Erythroblast (primary cell): Measurements from ENCODE around the gene CD44.
"Not testable (repeated sequence)": the region's sequence is repeated elsewhere in the genome, so short reads cannot be mapped to it uniquely, and the experiment has no call there.

ENCODE experiments used
- DNase-seq, 2 experiments: peaks; one replicate each; lab custom pipeline; 2025; lab: John Stamatoyannopoulos, UW
- GATA1 ChIP-seq: IDR thresholded peaks from 2 replicates; pipeline ENCODE4 v1.6.1; 2011; ENCODE audit warnings: low read depth, mild to moderate bottlenecking, control low read depth, low read length, moderate library complexity
- POLR2A ChIP-seq: IDR thresholded peaks from 2 replicates; pipeline ENCODE4 v1.6.1; 2011; ENCODE audit warnings: mild to moderate bottlenecking, low read length

CD44 gene

GRCh38 chr11:35223991-35224390, 85.0 kb downstream of the CD44 start:
- no peak for DNase-seq
- TF ChIP-seq POLR2A (no peak), GATA1 (no peak)

DNA sequence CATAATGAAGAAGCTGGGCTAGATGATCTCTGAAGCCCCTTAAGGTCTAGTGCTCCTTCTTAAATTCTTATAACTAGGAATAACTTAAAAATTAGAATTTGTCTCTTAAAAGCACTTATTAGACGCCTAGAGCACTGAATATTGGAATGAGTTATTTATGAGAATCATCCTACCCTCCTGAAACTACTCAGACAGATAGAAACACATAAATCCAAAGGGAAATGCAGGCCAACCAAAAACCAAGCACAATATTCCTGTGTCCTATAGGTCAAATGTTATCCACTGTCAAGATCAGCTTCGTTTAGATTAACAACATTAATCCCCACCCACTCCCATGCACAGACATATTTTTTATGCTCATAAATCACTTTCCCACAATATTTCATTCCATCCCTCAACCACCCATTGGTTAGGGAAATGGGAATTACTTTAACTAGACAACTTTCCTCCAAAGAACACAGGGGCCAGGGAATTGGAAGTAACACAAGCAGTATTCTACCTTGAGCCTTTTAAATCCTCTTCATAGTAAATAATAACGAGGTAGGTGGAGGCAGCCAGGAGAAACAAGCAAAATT, 87.1 kb downstream of the CD44 start:
- DNase-seq: no peak
- TF ChIP-seq GATA1 (no peak), POLR2A (no peak)

DNA sequence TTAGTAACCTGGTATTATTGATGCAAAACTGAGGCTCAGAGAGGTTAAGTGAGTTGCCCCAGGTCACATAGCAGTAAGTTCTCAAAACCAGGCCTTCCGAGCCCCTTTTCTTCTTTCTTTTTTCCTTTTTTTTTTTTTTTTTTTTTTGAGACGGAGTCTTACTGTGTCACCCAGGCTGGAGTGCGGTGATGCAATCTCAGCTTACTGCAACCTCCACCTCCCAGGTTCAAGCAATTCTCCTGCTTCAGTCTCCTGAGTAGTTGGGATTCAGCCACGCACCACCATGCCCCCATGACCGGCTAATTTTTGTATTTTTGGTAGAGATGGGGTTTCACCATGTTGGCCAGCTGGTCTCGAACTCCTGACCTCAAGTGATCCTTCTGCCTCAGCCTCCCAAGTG, 87.8 kb downstream of the CD44 start:
- not testable (repeated sequence) for DNase-seq

- no peak for TF ChIP-seq GATA1
- TF ChIP-seq POLR2A: no peak
- peak in 1 of 2 experiments; percentile 5 for DNase-seq
Observed at GRCh38 chr11:35227576-35228327, 88.8 kb downstream of the CD44 start.

DNA sequence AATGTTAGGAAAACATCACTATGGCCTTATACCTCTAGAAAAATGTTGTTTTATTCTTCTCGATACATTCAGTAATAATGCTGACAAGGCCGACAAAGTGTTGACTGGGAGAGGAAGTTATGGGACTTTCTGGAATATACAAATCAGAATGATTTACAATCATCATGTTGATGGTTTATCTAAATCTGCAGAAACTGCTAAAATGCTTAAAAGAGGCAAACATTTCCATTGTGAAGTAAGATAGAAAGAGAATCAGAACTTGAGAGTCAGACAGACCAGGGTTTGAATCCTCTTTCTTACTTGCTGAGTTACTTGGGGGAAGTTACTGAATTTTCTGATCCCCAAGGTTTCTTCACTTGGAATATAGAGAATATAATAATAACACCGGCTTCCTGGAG, 89.4 kb downstream of the CD44 start:
- no peak for TF ChIP-seq POLR2A
- TF ChIP-seq GATA1: no peak
- DNase-seq: no peak

DNA sequence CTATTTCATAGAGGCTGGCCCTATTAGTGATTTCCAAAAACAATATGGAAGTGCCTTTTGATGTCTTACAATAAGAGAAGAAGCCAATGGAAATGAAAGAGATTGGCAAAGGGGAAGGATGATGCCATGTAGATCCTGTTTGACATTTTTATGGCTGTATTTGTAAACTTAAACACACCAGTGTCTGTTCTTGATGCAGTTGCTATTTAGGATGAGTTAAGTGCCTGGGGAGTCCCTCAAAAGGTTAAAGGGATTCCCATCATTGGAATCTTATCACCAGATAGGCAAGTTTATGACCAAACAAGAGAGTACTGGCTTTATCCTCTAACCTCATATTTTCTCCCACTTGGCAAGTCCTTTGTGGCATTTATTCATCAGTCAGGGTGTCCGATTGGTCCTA, 91.4 kb downstream of the CD44 start:
- TF ChIP-seq POLR2A: no peak
- no peak for TF ChIP-seq GATA1
- DNase-seq: no peak

- TF ChIP-seq POLR2A (no peak), GATA1 (no peak)
- DNase-seq: no peak
Observed at GRCh38 chr11:35231076-35231860, 92.3 kb downstream of the CD44 start.

GRCh38 chr11:35232891-35233330, 93.9 kb downstream of the CD44 start:
- TF ChIP-seq GATA1 (no peak), POLR2A (no peak)
- no peak for DNase-seq

DNA sequence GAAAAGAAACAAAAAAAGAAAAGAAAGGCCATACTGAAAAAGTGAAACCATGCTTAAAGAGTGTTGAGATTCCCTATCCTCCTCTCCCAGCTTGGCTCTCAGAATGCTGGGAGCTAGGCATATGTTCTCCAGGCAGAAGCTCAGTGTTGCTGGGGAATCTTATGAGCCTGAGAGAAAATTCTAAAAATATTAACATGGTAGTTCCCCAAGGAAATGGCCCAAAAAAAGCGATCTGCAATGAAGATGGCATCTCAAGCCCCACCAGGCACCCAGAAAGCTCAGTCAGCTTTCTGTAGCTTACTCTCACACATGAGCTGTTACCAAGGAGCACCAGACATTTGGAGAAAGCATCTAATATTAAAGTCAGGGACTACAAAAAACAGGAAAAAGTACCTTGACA, 94.5 kb downstream of the CD44 start:
- TF ChIP-seq POLR2A (no peak), GATA1 (no peak)
- no peak for DNase-seq

DNA sequence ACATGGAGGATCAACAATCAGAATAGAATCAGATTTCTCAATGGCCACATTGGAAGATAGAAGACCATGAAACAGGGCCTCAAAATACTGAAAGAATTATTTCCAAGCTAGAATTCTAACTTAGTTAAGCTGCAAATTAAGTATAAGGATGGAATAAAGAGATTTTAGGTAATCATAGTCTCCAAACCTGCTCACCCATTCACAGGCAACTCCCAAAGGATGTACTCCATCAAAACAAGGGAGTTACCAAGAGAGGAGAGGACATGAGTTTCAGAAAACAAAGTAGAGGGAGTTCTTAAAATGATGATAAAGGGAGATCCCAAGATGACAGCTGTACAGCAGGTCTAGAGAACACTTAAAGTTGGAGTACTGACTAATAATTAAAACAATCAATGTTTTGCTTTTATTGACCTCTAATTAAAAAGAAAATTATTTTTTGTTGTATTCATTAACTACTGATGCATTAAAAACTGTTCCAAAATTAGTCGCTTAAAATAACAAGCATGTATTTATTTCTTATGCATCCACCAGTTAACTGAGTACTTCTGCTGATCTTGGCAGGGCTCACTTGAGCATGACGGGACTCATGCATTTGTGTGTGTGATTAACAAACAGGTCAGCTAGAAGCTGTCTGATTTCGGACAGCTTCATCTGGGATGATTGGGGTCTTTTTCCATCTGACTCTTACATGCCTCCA, 95.6 kb downstream of the CD44 start:
- TF ChIP-seq GATA1: no peak
- no peak for TF ChIP-seq POLR2A
- no peak for DNase-seq

- TF ChIP-seq POLR2A: no peak
- no peak for TF ChIP-seq GATA1
- DNase-seq: no peak
Observed at GRCh38 chr11:35235157-35235468, 96.1 kb downstream of the CD44 start.

GRCh38 chr11:35235498-35235897, 96.5 kb downstream of the CD44 start:
- no peak for DNase-seq
- TF ChIP-seq GATA1 (no peak), POLR2A (no peak)

- TF ChIP-seq POLR2A: no peak
- no peak for TF ChIP-seq GATA1
- peak in 1 of 2 experiments; percentile 42 for DNase-seq
Observed at GRCh38 chr11:35235936-35236666, 97.1 kb downstream of the CD44 start.
